Endothelial cell of umbilical vein (primary cell): Measurements from ENCODE around the gene DSCAML1. TPM values are rescaled to one million over a fixed set of nuclear protein-coding genes. Genes with fewer than 3 reads are reported as not detected.

Experiments
- BruUV-seq: library from RNA; stranded (reverse); fragments of 400-500 nt; replicated peaks from 2 replicates; lab custom pipeline; 2021; lab: Mats Ljungman, UMichigan
- CTCF ChIA-PET: fragments of 300-600, 350-600 bp; sonication (Branson Sonifier 250); formaldehyde crosslinking; loops from one replicate; lab custom pipeline; 2021; ENCODE audit warnings: antibody characterized with exemption, inconsistent platforms; lab: Charles Lee
- POLR2A ChIA-PET: fragments of 300-600, 350-600 bp; sonication (Branson Sonifier 250); formaldehyde crosslinking; loops from one replicate; lab custom pipeline; 2021; ENCODE audit warnings: antibody characterized with exemption, inconsistent platforms; lab: Charles Lee
- DNase-seq: peaks from one replicate; pipeline ENCODE4 v3.0.0-alpha.2; 2011; ENCODE audit warnings: low read depth, low spot score
- FAIRE-seq: peaks from 2 replicates; lab custom pipeline; 2011; peaks lifted over from hg19 to GRCh38; lab: Jason Lieb, UNC
- H2AFZ ChIP-seq: 2 replicates; pipeline ENCODE4 v1.6.0; 2012; ENCODE audit warnings: low read depth, low read length, control low read depth, inconsistent platforms
- H3K27ac ChIP-seq: 2 replicates; pipeline ENCODE4 v1.5.1; 2011; ENCODE audit warnings: low read depth, mild to moderate bottlenecking, control low read depth, low read length, moderate library complexity; ENCODE audit not compliant: insufficient read depth
- H3K27me3 ChIP-seq, 2 experiments: 2 replicates each; pipeline versions ENCODE4 v1.6.0 to v1.6.1; 2011; ENCODE audit warnings: low read length in 2 of 2, mixed read lengths in 1 of 2; ENCODE audit not compliant: control insufficient read depth in 2 of 2, insufficient read depth in 2 of 2
- H3K36me3 ChIP-seq, 2 experiments: 2 replicates in 1 of 2; 3 replicates in 1 of 2; pipeline ENCODE4 v1.5.1; 2011; ENCODE audit warnings: low read length in 2 of 2, mild to moderate bottlenecking in 1 of 2, moderate library complexity in 1 of 2; ENCODE audit not compliant: control insufficient read depth in 2 of 2, insufficient read depth in 2 of 2; ENCODE audit errors: extremely low read depth in 1 of 2
- H3K4me1 ChIP-seq: 3 replicates; pipeline ENCODE4 v1.5.1; 2011; ENCODE audit warnings: mild to moderate bottlenecking, low read length; ENCODE audit not compliant: control insufficient read depth, insufficient read depth; ENCODE audit errors: extremely low read depth
- H3K4me2 ChIP-seq: 2 replicates; pipeline ENCODE4 v1.6.1; 2011; ENCODE audit warnings: low read length, control low read depth, mixed read lengths; ENCODE audit not compliant: insufficient read depth
- H3K4me3 ChIP-seq, 3 experiments: fragments of 200-600 bp in 1 of 3; sonication (generic), shearing (Covaris generic) in 1 of 3; replicated peaks in 1 of 3; 2 replicates each; pipeline ENCODE4 v1.5.1; 2011 to 2016; ENCODE audit warnings: control low read depth in 3 of 3, low read length in 3 of 3, mild to moderate bottlenecking in 2 of 3, inconsistent platforms in 1 of 3, low read depth in 1 of 3, moderate library complexity in 1 of 3; ENCODE audit not compliant: insufficient read depth in 1 of 3
- H3K79me2 ChIP-seq: 2 replicates; pipeline ENCODE4 v1.6.0; 2012; ENCODE audit warnings: low read length, inconsistent platforms; ENCODE audit not compliant: control insufficient read depth, insufficient read depth
- H3K9ac ChIP-seq: replicated peaks from 2 replicates; pipeline ENCODE3; 2011; ENCODE audit warnings: low read length, control low read depth; ENCODE audit not compliant: insufficient read depth; ENCODE audit errors: extremely low read depth
- H3K9me1 ChIP-seq: replicated peaks from 3 replicates; pipeline ENCODE4 v1.6.0; 2011; ENCODE audit warnings: mild to moderate bottlenecking, low read length; ENCODE audit not compliant: control insufficient read depth, insufficient read depth; ENCODE audit errors: extremely low read depth
- H3K9me3 ChIP-seq: replicated peaks from 2 replicates; pipeline ENCODE4 v1.5.1; 2012; ENCODE audit warnings: low read length, inconsistent platforms; ENCODE audit not compliant: control insufficient read depth, insufficient read depth
- H4K20me1 ChIP-seq: replicated peaks from 2 replicates; pipeline ENCODE3; 2011; ENCODE audit warnings: mild to moderate bottlenecking, low read length; ENCODE audit not compliant: control insufficient read depth, insufficient read depth; ENCODE audit errors: extremely low read depth
- CTCF ChIP-seq, 2 donors: IDR thresholded peaks; 1 replicate in 1 of 2; 2 replicates in 1 of 2; pipeline ENCODE4 v1.5.1; 2011; ENCODE audit warnings: low read length in 2 of 2, mild to moderate bottlenecking in 2 of 2, moderate library complexity in 2 of 2, control low read depth in 1 of 2, inconsistent platforms in 1 of 2, low read depth in 1 of 2; ENCODE audit not compliant: insufficient read depth in 1 of 2; ENCODE audit errors: extremely low read depth in 1 of 2
- EZH2 ChIP-seq: IDR thresholded peaks from 2 replicates; pipeline ENCODE4 v1.6.1; 2012; ENCODE audit warnings: borderline replicate concordance, low read depth, mild to moderate bottlenecking, moderate library complexity, low read length, inconsistent platforms; ENCODE audit not compliant: severe bottlenecking
- FOS ChIP-seq: IDR thresholded peaks from 2 replicates; pipeline ENCODE4 v1.6.1; 2011; ENCODE audit warnings: mild to moderate bottlenecking, low read length, moderate library complexity, borderline replicate concordance; ENCODE audit not compliant: insufficient read depth
- GATA2 ChIP-seq: IDR thresholded peaks from 2 replicates; pipeline ENCODE4 v1.7.0; 2011; ENCODE audit warnings: low read depth, mild to moderate bottlenecking, moderate library complexity, mixed read lengths, low read length; ENCODE audit not compliant: insufficient read length, insufficient read depth
- JUN ChIP-seq: IDR thresholded peaks from 2 replicates; pipeline ENCODE4 v1.6.1; 2011; ENCODE audit warnings: borderline replicate concordance, low read depth; ENCODE audit not compliant: insufficient read length, insufficient read depth
- MYC ChIP-seq: IDR thresholded peaks from one replicate; pipeline ENCODE4 v1.6.1; 2011; ENCODE audit warnings: mild to moderate bottlenecking, low read depth, low read length
- POLR2A ChIP-seq: IDR thresholded peaks from 2 replicates; pipeline ENCODE4 v1.6.1; 2012; ENCODE audit warnings: low read depth, mild to moderate bottlenecking, control low read depth, low read length
- POLR2AphosphoS5 ChIP-seq: IDR thresholded peaks from 2 replicates; pipeline ENCODE4 v1.6.1; 2012; ENCODE audit warnings: low read depth, mild to moderate bottlenecking, control low read depth, low read length, moderate library complexity; ENCODE audit not compliant: insufficient read depth
- dilution Hi-C: fragments of 300-500 bp; cut with MboI; formaldehyde crosslinking; loops from one replicate; pipeline ENCODE4 v1.15.0; 2019; ENCODE audit warnings: low sequenced_read_pairs; ENCODE audit not compliant: extremely low pct_ligation_motif_present
- intact Hi-C: fragments of 100-400 bp; cut with micrococcal nuclease; formaldehyde crosslinking; loops from one replicate; pipeline ENCODE4 v1.10.0; 2022
- polyA plus RNA-seq, 4 experiments: library from polyadenylated mRNA; depleted of rRNA in 3 of 4; stranded (reverse) in 3 of 4; unstranded in 1 of 4; fragments of >200 nt; gene quantifications; 2 replicates each; pipeline versions ENCODE4 v1.2.1 to v1.2.3, GENCODE V29; 2011 to 2012; ENCODE audit warnings: missing spikeins in 1 of 4
- total RNA-seq: library from RNA; stranded (reverse); gene quantifications from 2 replicates; pipeline ENCODE4 v1.2.3, GENCODE V29; 2021

Gene DSCAML1
- total and polyA plus RNA-seq, 2 donors (not counting 3 experiments of a cell fraction or from before 2014, with no cell fraction given): not detected

GRCh38 chr11:117442869-117443239 lies 354.2 kb downstream of the DSCAML1 start:
- BruUV-seq: no TSS peak
- dilution Hi-C loops (no loop called here), intact Hi-C loops (loop anchor here (1.0 kb wide), 1 partner anchor 374 kb away; no protein-coding TSS in a partner anchor)
- Histone ChIP-seq H3K4me3 (no peak overlapping the region), H3K27me3 (peaks cover 0 to 4% of the 10 kb centered on the region in 2 experiments), H3K9me1 (no peaks in the 10 kb centered on the region), H3K4me1 (no peaks in the 10 kb centered on the region), H3K36me3 (no peaks in the 10 kb centered on the region), H3K9me3 (no peaks in the 10 kb centered on the region), H2AFZ (no peak overlapping the region), H3K27ac (no peak overlapping the region), H3K4me2 (no peak overlapping the region), H3K9ac (no peak overlapping the region), H4K20me1 (no peaks in the 10 kb centered on the region), H3K79me2 (no peaks in the 10 kb centered on the region)
- DNase-seq (no peak), FAIRE-seq (no peak)
- TF ChIP-seq POLR2A (no peak), EZH2 (no peak), JUN (no peak), MYC (no peak)
- POLR2A ChIA-PET: no interaction called here
- CTCF ChIA-PET: interaction anchor here (1.2 to 3.0 kb wide), 7 partner anchors 15 to 504 kb away, joined by 3 to 29 read pairs (median 5); no protein-coding TSS in a partner anchor

- DNase-seq (no peak), FAIRE-seq (no peak)
- Histone ChIP-seq H3K36me3 (no peaks in the 10 kb centered on the region), H3K9me3 (no peaks in the 10 kb centered on the region), H3K9ac (no peak overlapping the region), H3K27me3 (peaks cover 0 to 4% of the 10 kb centered on the region in 2 experiments), H3K4me2 (no peak overlapping the region), H3K27ac (no peak overlapping the region), H3K4me1 (no peaks in the 10 kb centered on the region), H3K79me2 (no peaks in the 10 kb centered on the region), H3K4me3 (no peak overlapping the region), H3K9me1 (no peaks in the 10 kb centered on the region), H2AFZ (no peak overlapping the region), H4K20me1 (no peaks in the 10 kb centered on the region)
- ChIA-PET CTCF (interaction anchor here (1.9 to 3.0 kb wide), 2 partner anchors 16 to 179 kb away, joined by 6 to 29 read pairs; no protein-coding TSS in a partner anchor), POLR2A (no interaction called here)
- intact Hi-C loops (no loop called here), dilution Hi-C loops (no loop called here)
- no TSS peak for BruUV-seq
- TF ChIP-seq GATA2: no peak
- TF ChIP-seq EZH2: no peak
- TF ChIP-seq FOS: no peak
- no peak for TF ChIP-seq POLR2AphosphoS5
- TF ChIP-seq CTCF (IDR thresholded peaks at IDR 0.05; ENCODE audit: extremely low read depth in 1 of 2, insufficient read depth in 1 of 2, low read depth in 1 of 2, low read length in 2 of 2): no peak
- no peak for TF ChIP-seq MYC
Measured at GRCh38 chr11:117442049-117442868, 354.8 kb downstream of the DSCAML1 start.
